ENCODE results near the gene SLCO4A1.

Gene SLCO4A1

GRCh38 chr20:62607366-62608217 is 34.7 kb upstream of the SLCO4A1 start:
- peaks cover 8% of the 10 kb centered on the region; the same call in 1 of the 2 replicates for H3K9me3 ChIP-seq (ENCODE audit: control insufficient read depth, insufficient read depth, low read depth, low read length)
- no peak overlapping the region for H3K9ac ChIP-seq (ENCODE audit: low read length)
- H3K4me1 ChIP-seq (ENCODE audit: control insufficient read depth, insufficient read depth, low read length), result peaks cover 35% of the 10 kb centered on the region

GRCh38 chr20:62608218-62608565 is 34.1 kb upstream of the SLCO4A1 start:
- Histone ChIP-seq H3K4me1 (ENCODE audit: control insufficient read depth, insufficient read depth, low read length) (peaks cover 32% of the 10 kb centered on the region), H3K36me3 (ENCODE audit: control insufficient read depth, insufficient read depth, low read length) (no peaks in the 10 kb centered on the region), H3K9ac (ENCODE audit: low read length) (no peak overlapping the region), H3K27ac (ENCODE audit: low read depth, low read length) (no peak overlapping the region), H3K27me3 (ENCODE audit: control insufficient read depth, insufficient read depth, low read length) (no peaks in the 10 kb centered on the region), H3K4me3 (ENCODE audit: low read depth, low read length) (no peak overlapping the region), H3K9me3 (ENCODE audit: control insufficient read depth, insufficient read depth, low read depth, low read length) (peaks cover 8% of the 10 kb centered on the region; the same call in 1 of the 2 replicates)

More at GRCh38 chr20:62607366-62608217, 34.7 kb upstream of the SLCO4A1 start:
- Histone ChIP-seq H3K27ac (ENCODE audit: low read depth, low read length) (no peak overlapping the region), H3K36me3 (ENCODE audit: control insufficient read depth, insufficient read depth, low read length) (no peaks in the 10 kb centered on the region), H3K27me3 (ENCODE audit: control insufficient read depth, insufficient read depth, low read length) (no peaks in the 10 kb centered on the region), H3K4me3 (ENCODE audit: low read depth, low read length) (no peak overlapping the region)

- no peak overlapping the region for H3K9ac ChIP-seq (ENCODE audit: low read length)
- H3K4me1 ChIP-seq (ENCODE audit: control insufficient read depth, insufficient read depth, low read length), result peaks cover 28% of the 10 kb centered on the region
- peaks cover 8% of the 10 kb centered on the region; the same call in 1 of the 2 replicates for H3K9me3 ChIP-seq (ENCODE audit: control insufficient read depth, insufficient read depth, low read depth, low read length)
- no peaks in the 10 kb centered on the region for H3K36me3 ChIP-seq (ENCODE audit: control insufficient read depth, insufficient read depth, low read length)
- H3K27ac ChIP-seq (ENCODE audit: low read depth, low read length), result no peak overlapping the region
- no peaks in the 10 kb centered on the region for H3K27me3 ChIP-seq (ENCODE audit: control insufficient read depth, insufficient read depth, low read length)
- no peak overlapping the region for H3K4me3 ChIP-seq (ENCODE audit: low read depth, low read length)
Measured at GRCh38 chr20:62609279-62609720, 33.0 kb upstream of the SLCO4A1 start.

GRCh38 chr20:62609811-62610757 is 32.2 kb upstream of the SLCO4A1 start:
- H3K27me3 ChIP-seq (ENCODE audit: control insufficient read depth, insufficient read depth, low read length), result no peaks in the 10 kb centered on the region
- H3K9ac ChIP-seq (ENCODE audit: low read length), result no peak overlapping the region
- H3K9me3 ChIP-seq (ENCODE audit: control insufficient read depth, insufficient read depth, low read depth, low read length), result peaks cover 8% of the 10 kb centered on the region; the same call in 1 of the 2 replicates
- H3K36me3 ChIP-seq (ENCODE audit: control insufficient read depth, insufficient read depth, low read length), result no peaks in the 10 kb centered on the region
- no peak overlapping the region for H3K27ac ChIP-seq (ENCODE audit: low read depth, low read length)
- H3K4me3 ChIP-seq (ENCODE audit: low read depth, low read length), result no peak overlapping the region
- H3K4me1 ChIP-seq (ENCODE audit: control insufficient read depth, insufficient read depth, low read length), result peaks cover 26% of the 10 kb centered on the region

GRCh38 chr20:62611012-62611411 is 31.3 kb upstream of the SLCO4A1 start:
- Histone ChIP-seq H3K36me3 (ENCODE audit: control insufficient read depth, insufficient read depth, low read length) (no peaks in the 10 kb centered on the region), H3K4me3 (ENCODE audit: low read depth, low read length) (no peak overlapping the region), H3K27me3 (ENCODE audit: control insufficient read depth, insufficient read depth, low read length) (no peaks in the 10 kb centered on the region), H3K9ac (ENCODE audit: low read length) (no peak overlapping the region), H3K4me1 (ENCODE audit: control insufficient read depth, insufficient read depth, low read length) (peaks cover 17% of the 10 kb centered on the region), H3K27ac (ENCODE audit: low read depth, low read length) (no peak overlapping the region), H3K9me3 (ENCODE audit: control insufficient read depth, insufficient read depth, low read depth, low read length) (peaks cover 8% of the 10 kb centered on the region; the same call in 1 of the 2 replicates)

GRCh38 chr20:62611819-62612218 is 30.5 kb upstream of the SLCO4A1 start:
- Histone ChIP-seq H3K9ac (ENCODE audit: low read length) (no peak overlapping the region), H3K4me3 (ENCODE audit: low read depth, low read length) (no peak overlapping the region), H3K4me1 (ENCODE audit: control insufficient read depth, insufficient read depth, low read length) (peaks cover 11% of the 10 kb centered on the region), H3K36me3 (ENCODE audit: control insufficient read depth, insufficient read depth, low read length) (no peaks in the 10 kb centered on the region), H3K27me3 (ENCODE audit: control insufficient read depth, insufficient read depth, low read length) (no peaks in the 10 kb centered on the region), H3K9me3 (ENCODE audit: control insufficient read depth, insufficient read depth, low read depth, low read length) (peaks cover 8% of the 10 kb centered on the region; the same call in 1 of the 2 replicates), H3K27ac (ENCODE audit: low read depth, low read length) (no peak overlapping the region)

GRCh38 chr20:62614085-62614960 is 28.0 kb upstream of the SLCO4A1 start:
- Histone ChIP-seq H3K9ac (ENCODE audit: low read length) (no peak overlapping the region), H3K4me1 (ENCODE audit: control insufficient read depth, insufficient read depth, low read length) (peaks cover 12% of the 10 kb centered on the region; the same call in 1 of the 2 replicates), H3K27ac (ENCODE audit: low read depth, low read length) (no peak overlapping the region), H3K36me3 (ENCODE audit: control insufficient read depth, insufficient read depth, low read length) (no peaks in the 10 kb centered on the region), H3K9me3 (ENCODE audit: control insufficient read depth, insufficient read depth, low read depth, low read length) (peaks cover 8% of the 10 kb centered on the region; the same call in 1 of the 2 replicates), H3K27me3 (ENCODE audit: control insufficient read depth, insufficient read depth, low read length) (no peaks in the 10 kb centered on the region), H3K4me3 (ENCODE audit: low read depth, low read length) (no peak overlapping the region)

- no peak overlapping the region for H3K9ac ChIP-seq (ENCODE audit: low read length)
- H3K36me3 ChIP-seq (ENCODE audit: control insufficient read depth, insufficient read depth, low read length), result no peaks in the 10 kb centered on the region
- peaks cover 8% of the 10 kb centered on the region; the same call in 1 of the 2 replicates for H3K9me3 ChIP-seq (ENCODE audit: control insufficient read depth, insufficient read depth, low read depth, low read length)
- peaks cover 12% of the 10 kb centered on the region; the same call in 1 of the 2 replicates for H3K4me1 ChIP-seq (ENCODE audit: control insufficient read depth, insufficient read depth, low read length)
- H3K4me3 ChIP-seq (ENCODE audit: low read depth, low read length), result no peak overlapping the region
- no peaks in the 10 kb centered on the region for H3K27me3 ChIP-seq (ENCODE audit: control insufficient read depth, insufficient read depth, low read length)
- no peak overlapping the region for H3K27ac ChIP-seq (ENCODE audit: low read depth, low read length)
Measured at GRCh38 chr20:62614961-62615680, 27.2 kb upstream of the SLCO4A1 start.

GRCh38 chr20:62615750-62616251 is 26.5 kb upstream of the SLCO4A1 start:
- Histone ChIP-seq H3K4me1 (ENCODE audit: control insufficient read depth, insufficient read depth, low read length) (peaks cover 12% of the 10 kb centered on the region; the same call in 1 of the 2 replicates), H3K36me3 (ENCODE audit: control insufficient read depth, insufficient read depth, low read length) (no peaks in the 10 kb centered on the region), H3K9ac (ENCODE audit: low read length) (no peak overlapping the region), H3K27me3 (ENCODE audit: control insufficient read depth, insufficient read depth, low read length) (no peaks in the 10 kb centered on the region), H3K4me3 (ENCODE audit: low read depth, low read length) (no peak overlapping the region), H3K9me3 (ENCODE audit: control insufficient read depth, insufficient read depth, low read depth, low read length) (peaks cover 5% of the 10 kb centered on the region; the same call in 1 of the 2 replicates), H3K27ac (ENCODE audit: low read depth, low read length) (no peak overlapping the region)

Measured in HUES6 (cell line).